ENCODE measurements around the gene RBM33.

- TF ChIP-seq EGR1 (IDR thresholded peaks at IDR 0.05), result no peak
- no peak for TF ChIP-seq USF1 (IDR thresholded peaks at IDR 0.05)
- TF ChIP-seq NFIC (IDR thresholded peaks at IDR 0.05), result no peak
- TF ChIP-seq REST (IDR thresholded peaks at IDR 0.05; ENCODE audit: low read depth), result no peak
- no peak for TF ChIP-seq MAX (IDR thresholded peaks at IDR 0.05)
These were observed 57.6 kb downstream of the RBM33 start for GRCh38 chr7:155701972-155702544.
